Activated effector memory CD4-positive, alpha-beta T cell treated with anti-CD3 and anti-CD28 coated beads, Interleukin-2, amount 50 U/mL, for 16 hours (primary cell): ENCODE results near the gene AKAP9.
"Not testable (repeated sequence)": the region's sequence is repeated elsewhere in the genome, so short reads cannot be mapped to it uniquely, and the experiment has no call there.

Source experiments
- DNase-seq: peaks from one replicate; pipeline ENCODE4 v3.0.0-alpha.2; 2020

Gene AKAP9

DNA sequence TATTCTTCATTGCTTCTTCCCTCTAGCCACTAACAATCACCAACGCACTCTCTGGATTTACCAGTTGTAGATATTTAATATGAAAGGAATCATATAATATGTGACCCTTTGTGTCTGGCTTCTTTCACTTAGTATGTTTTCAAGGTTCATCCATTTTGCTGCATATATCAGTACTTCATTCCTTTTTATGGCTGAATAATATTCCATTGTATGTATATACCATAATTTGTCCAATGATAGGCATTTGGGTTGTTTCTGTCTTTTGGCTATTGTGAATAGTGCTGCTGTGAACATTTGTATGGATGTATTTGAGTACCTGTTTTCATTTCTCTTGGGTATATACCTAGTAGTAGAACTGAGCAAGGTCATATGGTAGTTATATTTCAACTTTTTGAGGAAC lies 7.3 kb downstream of the AKAP9 start:
- no peak for DNase-seq

DNA sequence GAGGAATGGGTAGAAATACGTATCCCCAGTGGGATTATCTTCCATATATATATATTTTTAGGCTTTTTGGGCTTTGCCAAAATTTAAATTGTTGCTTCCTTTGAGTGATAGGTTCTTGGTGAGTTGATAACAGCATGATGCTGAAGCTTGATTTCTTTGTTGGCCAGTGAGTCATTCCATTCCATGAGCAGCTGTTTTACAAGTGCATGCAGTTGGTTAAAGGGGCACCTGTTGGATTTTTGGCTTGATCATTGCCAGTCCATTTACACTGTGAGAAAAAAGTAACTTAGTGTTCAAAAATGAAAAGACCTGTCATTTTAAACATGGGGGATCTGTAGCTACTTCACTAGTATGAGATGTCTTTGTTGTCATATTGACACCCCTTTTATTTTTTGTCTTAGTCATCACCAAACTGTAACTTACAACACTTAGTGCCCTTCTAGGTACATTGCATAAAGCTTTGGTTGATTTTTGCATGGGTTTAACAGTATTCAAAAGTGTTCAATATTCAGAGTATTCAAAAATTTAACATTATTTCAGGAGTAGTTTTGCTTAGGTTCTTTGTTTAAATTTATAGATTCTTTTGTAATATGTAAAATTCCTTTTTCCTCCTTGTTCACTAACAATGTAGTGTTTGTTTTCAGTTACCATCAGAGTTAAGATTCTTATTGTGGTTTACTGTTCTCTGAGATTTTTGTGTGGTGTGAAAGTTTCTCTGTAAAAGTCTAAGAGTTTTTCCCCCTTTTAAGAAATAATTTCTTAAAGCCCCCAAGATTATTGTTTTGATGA lies 8.8 kb downstream of the AKAP9 start:
- DNase-seq, result no peak

DNA sequence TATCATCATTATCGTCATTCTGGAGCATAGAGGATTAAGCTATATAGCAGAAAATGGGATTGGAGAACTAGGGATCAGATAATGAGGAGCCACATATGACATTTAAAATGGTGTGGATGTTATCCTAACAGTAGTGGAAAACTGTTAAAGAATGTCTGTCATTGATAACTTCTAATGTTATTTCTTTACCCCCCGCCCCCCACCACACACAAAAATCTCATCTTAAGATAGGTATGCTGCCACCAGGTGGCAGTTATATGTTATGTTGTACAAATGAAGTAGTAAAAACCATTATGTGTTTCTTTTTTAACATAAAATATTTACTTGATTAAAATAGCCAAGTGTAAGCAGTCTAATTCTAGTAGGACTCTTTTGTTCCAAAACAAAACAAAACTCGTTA lies 13.0 kb downstream of the AKAP9 start:
- DNase-seq, result no peak

DNA sequence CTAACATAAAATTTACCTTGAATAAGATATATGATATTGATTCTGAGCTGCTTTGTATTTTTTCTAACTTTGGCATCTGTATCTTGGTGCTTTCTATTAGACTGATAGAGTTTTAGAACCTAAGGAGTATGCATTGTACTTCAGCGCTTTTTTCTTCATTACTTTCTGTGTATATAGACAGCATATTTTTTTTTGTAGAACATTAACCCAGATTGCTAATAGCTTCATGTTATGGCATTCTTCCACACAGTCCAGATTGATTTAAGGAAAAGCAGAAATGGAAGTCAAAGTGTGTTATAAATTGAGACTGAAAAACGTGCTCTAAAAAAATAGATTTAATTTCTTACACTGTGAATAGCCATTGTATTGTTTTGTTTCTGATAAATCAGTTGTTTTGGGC lies 15.8 kb downstream of the AKAP9 start:
- not testable (repeated sequence) for DNase-seq

DNA sequence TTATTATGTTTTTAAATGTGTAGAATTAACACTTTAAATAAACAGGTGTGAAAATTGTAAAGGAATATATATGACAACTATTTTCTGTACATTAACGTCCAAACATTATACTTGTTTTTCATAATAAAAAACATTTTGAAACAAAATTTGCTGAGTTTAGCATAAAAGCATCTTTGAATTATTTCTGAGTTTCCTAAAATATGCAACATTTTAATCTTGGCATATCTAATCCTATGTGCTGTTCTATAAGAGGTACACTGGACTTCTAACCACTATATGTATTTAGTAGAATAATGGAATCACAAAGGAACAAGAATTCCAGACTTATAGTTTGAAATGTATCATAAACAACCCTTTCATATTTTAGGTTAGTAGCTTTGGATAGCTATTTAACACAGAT lies 16.6 kb downstream of the AKAP9 start:
- DNase-seq, result no peak

DNA sequence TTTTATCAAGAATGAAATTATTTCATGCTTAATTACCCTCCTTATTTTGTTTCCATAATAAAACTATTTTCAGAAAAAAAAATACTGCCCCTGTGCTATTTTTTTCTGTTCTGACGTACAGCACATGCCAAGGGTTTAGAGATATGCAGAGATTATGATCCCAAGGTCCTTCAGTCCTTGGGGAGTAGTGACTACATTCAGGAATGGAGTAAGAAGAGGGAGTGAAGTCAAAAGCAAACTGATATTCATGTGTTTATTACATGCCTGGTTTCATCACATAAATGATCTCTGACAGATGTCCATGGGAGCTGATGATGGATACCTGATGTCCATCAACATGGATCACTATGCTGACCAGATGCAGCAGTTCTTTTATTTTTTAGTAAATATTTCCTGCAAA lies 17.2 kb downstream of the AKAP9 start:
- no peak for DNase-seq

DNA sequence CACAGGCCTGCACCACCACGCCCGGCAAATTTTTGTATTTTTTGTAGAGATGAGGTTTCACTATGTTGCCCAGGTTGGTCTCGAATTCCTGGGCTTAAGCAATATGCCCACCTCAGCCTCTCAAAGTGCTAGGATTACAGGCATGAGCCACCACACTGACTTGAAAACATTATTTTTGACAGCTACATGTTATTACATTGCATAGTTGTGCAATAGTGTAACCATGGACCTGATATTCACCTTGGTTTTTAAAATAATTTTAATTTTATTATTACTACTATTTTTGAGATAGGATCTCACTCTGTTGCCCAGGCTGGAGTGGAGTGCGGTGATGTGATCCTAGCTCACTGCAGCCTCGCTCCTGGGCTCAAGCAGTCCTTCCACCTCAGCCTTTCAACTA lies 18.4 kb downstream of the AKAP9 start:
- DNase-seq, result no peak

DNA sequence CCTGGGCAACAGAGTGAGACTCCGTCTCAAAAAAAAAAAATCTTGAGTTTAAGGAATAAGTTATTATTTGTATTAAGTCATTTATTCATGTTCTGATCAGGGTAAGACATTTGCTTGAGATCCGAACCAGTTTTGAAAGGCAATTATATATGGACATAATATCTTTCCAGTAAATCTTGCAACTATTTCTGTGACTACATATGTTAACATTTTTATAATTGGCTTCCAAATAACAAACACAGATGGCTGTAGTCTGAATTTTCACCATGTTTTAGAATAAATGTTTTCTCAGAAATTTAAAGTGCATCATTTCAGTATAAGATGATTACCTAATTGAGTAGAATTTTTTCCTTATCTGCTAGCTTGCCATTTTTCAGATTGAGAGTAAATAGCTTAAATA lies 21.2 kb downstream of the AKAP9 start:
- no peak for DNase-seq

DNA sequence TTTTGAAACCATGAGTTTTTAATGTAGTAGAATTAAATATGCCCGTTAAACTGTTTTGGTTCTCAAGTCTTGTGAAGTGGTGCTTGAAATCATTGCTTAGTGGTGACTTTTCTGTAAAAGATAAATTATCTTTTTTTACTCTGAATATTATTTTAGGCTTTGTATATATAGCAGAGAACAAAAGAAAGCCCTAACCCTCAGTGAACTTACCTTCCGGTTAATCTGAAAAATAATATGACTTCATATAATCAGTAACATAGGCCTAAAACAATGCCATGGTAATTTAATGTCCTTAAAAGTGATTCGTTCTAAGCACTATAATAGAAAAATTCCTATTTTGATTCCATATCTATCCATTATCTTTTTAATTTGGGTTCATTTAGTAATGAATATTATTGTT lies 21.8 kb downstream of the AKAP9 start:
- no peak for DNase-seq

DNA sequence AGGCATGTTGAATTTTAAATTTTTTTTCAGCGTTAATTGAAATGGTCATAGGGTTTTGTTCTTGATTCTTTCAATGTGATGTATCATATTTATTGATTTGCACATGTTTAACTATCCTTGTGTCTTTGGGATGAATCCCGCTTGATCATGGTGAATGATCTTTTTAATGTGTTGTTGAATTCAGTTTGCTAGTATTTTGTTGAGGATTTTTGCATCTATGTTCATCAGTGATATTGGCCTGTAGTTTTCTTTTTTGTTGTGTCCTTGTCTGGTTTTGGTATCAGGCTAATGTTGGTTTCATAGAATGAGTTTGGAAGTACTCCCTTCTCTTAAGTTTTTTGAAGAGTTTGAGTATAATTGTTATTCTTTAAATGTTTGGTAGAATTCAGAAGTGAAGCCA lies 26.9 kb downstream of the AKAP9 start:
- not testable (repeated sequence) for DNase-seq

DNA sequence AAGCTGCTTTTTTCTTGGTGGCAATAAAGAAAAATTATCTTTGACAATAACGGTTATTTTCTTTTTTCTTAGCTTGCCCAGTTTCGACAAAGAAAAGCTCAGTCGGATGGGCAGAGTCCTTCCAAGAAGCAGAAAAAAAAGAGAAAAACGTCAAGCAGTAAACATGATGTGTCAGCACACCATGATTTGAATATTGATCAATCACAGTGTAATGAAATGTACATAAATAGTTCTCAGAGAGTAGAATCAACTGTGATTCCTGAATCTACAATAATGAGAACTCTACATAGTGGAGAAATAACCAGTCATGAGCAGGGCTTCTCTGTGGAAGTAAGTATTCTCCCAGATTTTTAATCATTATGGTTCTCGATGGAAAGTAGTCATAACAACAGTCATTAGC lies 33.0 kb downstream of the AKAP9 start:
- DNase-seq, result no peak

DNA sequence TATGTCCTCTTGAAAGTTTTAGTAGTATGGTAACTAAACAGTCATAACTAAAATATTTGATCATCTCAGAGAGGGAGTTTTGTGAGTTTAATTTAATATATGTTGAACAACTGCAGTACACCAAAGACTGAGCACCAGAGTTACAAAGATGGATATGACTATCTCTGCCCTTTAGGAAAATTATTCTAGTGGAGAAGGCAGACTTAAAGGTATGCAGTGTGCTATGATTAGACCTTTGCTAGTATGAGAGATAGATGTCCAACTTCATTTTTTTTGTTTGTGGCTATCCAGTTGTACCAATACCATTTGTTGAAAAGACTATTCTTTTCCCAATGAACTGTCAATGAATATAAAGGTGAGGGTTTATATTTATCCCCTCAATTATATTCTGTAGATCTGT lies 33.4 kb downstream of the AKAP9 start:
- DNase-seq, result no peak

DNA sequence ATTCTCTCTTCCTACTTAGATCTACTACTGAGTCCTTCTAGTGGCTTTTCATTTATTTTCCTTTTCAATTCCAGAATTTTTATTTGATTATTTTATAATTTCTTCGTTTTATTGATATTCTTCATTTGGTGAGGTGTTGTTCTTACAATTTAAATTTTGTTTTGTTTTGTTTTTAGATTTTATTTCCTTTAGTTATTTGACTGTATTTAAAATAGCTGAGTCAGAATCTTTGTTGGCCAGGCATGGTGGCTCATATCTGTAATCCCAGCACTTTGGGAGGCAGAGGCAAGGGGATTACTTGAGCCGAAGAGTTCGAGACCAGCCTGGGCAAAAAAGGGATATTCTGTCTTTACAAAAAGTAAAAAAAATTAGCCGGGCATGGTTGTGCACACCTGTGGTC lies 36.1 kb downstream of the AKAP9 start:
- no peak for DNase-seq

DNA sequence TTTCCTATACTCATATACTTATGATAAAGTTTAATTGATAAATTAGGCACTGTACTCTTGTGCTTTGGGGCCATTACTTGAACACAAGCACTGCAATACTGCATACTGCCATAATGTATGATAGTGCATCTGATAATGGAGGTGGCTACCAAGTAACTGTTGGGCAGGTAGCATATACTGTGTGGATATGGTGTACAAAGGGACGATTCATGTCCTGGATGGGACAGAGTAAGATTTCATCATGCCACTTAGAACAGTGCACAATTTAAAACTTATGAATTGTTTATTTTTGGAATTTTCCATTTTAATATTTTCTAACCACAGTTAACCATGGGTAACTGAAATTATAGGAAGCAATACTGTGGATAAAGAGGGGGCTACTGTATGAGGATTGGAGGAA lies 38.9 kb downstream of the AKAP9 start:
- DNase-seq, result no peak

DNA sequence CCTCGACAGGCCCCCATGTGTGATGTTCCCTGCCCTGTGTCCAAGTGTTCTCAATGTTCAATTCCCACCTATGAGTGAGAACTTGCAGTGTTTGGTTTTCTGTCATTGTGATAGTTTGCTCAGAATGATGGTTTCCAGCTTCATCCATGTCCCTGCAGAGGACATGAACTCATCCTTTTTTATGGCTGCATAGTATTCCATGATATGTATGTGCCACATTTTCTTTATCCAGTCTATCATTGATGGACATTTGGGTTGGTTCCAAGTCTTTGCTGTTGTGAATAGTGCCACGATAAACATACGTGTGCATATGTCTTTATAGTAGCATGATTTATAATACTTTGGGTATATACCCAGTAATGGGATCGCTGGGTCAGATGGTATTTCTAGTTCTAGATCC lies 41.7 kb downstream of the AKAP9 start:
- not testable (repeated sequence) for DNase-seq

DNA sequence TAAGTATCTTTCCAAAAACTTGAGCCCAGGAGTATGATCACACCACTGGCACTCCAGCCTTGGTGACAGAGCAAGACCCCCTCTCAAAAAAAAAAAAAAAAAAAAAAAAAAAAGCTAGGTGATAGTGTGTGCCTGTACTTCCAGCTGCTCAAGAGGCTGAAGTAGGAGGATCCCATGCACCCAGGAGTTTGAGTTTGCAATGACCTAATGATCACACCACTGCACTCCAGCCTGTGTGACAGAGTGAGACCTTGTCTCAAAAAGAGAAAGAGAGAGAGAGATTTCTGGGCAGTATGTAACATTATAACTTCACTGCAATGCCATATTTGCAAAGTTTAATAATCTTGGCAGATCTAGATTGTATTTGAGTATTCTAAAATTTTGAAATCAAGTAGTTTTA lies 47.6 kb downstream of the AKAP9 start:
- no peak for DNase-seq

DNA sequence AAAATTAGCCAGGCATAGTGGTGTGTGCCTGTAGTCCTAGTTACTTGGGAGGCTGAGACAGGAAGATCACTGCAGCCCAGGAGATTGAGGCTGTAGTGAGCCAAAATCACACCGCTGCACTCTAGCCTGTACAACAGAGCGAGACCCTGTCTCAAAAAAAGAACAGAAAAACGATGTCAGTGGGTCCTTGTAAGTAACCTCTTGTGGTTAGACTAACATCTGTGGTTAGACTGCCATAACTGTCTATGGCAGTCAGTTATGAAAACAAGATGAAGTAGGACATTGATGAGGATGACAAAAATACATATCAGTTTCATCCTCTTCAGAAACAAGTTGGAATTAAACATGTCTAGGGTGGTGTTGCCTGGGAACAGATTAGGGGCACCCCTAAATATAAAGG lies 53.3 kb downstream of the AKAP9 start:
- no peak for DNase-seq

DNA sequence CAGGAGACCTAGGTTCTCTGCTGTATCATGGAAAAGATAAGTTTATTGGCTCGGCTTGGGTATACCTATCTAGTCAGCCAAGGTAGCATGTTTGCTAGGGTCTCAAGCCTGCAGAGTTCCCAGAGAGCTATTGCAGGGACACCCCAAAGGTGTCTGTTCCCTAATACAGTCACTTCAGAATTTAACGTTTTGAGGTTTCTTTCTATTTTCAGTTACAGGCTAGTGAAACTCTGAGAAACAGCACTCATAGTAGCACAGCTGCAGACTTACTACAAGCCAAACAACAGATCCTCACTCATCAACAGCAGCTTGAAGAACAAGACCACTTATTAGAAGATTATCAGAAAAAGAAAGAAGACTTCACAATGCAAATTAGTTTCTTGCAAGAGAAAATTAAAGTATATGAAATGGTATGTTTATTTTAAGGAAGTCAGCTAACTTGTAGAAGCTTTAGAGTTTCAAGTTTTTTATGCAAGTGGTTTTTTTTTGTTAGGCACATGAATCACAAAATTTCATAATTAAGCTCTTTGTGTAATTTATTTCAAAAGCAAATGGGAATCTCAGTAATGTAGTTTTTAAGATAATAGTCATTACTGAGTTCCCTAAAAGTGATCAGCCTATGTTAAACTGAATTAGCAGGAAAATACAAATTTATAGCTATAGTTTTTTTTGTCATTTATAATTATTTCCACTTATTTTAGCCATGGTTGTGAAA lies 54.9 kb downstream of the AKAP9 start:
- DNase-seq, result no peak

DNA sequence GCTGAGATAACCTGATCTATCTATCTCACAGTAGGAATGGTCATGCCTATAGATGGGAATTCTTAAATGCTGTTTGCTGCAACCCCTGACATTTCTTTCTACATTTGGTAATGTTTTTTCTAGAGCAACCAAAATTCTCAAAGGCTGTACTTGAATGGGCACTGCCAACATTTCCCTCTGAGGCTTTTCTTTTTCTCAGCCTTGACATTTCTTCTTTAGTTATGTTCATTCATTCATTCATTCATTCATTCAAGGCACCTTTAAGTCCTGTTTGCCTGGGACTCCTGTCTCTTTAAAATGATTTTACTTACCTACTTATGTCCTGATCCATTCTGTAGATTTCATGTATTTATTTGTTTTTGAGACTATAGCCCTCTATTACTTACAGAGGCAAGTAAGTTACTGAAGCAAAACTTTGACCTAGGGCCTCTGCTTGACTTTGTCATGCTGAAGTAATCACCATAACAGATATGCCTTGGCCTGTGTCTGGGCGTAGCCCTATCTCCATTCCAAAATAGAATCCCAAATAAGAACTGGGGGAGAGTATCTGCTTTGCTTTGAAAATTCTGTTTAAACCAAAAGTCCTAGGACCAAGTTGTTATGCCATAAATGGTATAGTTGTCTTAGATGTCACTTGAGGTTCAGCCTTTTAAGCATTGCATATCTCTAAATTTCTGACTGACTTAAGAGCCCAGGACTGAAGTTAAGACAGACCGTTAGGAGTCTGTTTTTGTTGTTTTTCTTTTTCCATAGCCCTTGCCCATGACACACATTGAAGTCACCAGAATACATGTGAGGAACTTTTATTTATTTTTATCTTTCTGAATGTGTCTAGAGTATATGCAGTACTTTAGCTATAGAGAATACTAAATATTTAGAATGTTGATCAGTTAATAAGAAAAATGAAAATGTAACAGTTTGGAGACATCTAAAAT lies 59.2 kb downstream of the AKAP9 start:
- no peak for DNase-seq

DNA sequence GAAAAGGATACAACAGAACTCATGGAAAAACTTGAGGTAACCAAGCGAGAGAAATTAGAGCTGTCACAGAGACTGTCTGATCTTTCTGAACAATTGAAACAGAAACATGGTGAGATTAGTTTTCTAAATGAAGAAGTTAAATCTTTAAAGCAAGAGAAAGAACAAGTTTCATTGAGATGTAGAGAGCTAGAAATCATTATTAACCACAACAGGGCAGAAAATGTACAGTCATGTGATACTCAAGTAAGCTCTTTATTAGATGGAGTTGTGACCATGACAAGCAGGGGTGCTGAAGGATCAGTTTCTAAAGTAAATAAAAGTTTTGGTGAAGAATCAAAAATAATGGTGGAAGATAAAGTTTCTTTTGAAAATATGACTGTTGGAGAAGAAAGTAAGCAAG lies 62.1 kb downstream of the AKAP9 start:
- no peak for DNase-seq

DNA sequence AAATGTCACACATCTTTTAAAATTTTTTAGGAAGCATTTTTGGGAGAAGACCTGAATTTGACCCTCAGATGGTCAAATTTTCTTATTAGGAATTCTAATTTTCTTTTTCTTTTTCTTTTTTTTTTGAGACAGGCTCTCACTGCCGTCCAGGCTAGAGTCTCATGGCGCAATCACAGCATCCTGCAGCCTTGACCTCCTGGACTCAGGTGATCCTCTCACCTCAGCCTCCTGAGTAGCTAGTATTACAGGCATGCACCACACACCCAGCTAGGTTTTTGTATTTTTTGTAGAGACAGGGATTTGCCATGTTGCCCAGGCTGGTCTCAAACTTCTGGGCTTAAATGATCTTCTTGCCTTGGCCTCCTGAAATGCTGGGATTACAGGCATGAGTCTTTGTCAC lies 65.4 kb downstream of the AKAP9 start:
- DNase-seq, result no peak

DNA sequence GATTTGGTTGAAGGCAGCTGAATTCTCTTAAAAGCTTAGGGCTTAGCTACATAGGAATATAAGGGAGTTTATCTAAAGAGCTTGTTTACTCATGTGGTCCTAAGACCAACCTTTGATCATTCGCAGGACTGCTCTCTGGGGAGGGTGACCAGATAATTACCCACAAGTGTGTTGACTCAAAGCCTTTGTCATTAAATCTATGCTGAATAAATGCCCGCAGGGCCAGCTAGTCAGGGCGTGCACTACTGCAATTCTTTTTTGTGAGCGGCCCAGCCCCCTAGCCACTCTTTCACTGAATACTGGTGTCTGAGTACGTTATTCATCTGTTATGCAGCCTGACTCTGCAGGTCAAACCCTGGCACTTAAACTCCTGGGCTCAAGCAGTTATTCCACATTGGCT lies 69.6 kb downstream of the AKAP9 start:
- DNase-seq, result no peak

DNA sequence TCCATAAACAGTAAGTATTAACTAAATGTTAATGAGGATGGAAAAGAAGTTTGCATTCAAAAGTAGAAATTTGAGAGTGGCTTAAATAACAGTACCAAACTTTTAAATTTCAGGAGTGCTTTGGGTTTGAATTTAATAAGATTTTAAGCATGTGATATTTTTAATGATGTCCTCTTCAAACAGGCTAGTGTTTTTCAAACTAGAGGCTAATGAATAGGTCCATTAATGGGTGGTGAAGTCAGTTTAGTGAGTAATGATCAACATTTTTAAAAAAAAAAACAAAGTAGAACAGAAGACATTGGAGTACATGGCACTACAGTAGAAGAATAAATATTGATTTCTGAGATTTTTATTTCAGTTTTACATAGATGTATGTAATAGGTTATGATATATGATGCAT lies 72.9 kb downstream of the AKAP9 start:
- DNase-seq, result no peak

DNA sequence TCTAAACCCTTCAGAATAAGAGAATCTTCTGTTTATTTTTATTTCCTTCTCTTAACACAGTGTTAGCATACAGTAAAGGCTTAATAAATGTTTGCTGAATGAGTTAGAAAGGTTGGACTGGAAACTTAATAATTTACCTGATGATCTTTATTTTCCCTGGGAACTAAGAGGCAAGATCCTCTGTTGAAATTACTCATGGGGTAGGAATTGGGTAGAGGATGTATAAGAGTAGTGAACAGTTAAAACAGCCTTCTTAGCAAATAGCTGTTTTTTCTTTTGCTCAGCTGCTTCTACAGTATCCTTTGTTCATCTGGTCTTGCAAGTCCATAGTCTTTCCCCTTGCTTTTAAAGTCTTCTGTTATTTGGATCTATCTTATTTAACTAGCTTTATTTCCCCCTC lies 80.0 kb downstream of the AKAP9 start:
- DNase-seq, result no peak
